HepG2 (cell line): ENCODE results near the gene CACNA1I. TPM values are rescaled to one million over a fixed set of nuclear protein-coding genes. Genes with fewer than 3 reads are reported as not detected.

Source experiments
- ATAC-seq: fragments of 200-7000 bp; cut with Tn5 transposase; 3 replicates; pipeline ENCODE4 v1.9.1; 2020; ENCODE audit warnings: mild to moderate bottlenecking, moderate library complexity
- BruUV-seq: library from RNA; stranded (reverse); fragments of 400-500 nt; replicated peaks from 2 replicates; lab custom pipeline; 2021; lab: Mats Ljungman, UMichigan
- CTCF ChIA-PET: fragments of 300-600 bp; formaldehyde crosslinking; extraction: SDS; loops from one replicate; lab custom pipeline; 2021; ENCODE audit warnings: low total read pairs, inconsistent platforms, low intra/inter-chr PET ratio; lab: Yijun Ruan, JAX
- POLR2A ChIA-PET: fragments of 350-600 bp; sonication (Branson Sonifier 250); formaldehyde crosslinking; loops from one replicate; lab custom pipeline; 2020; ENCODE audit warnings: antibody characterized with exemption, inconsistent platforms; lab: Yijun Ruan, JAX
- DNase-seq: peaks from one replicate; pipeline ENCODE4 v3.0.0-alpha.2; 2015; ENCODE audit warnings: low spot score
- FAIRE-seq: peaks from 3 replicates; lab custom pipeline; 2011; peaks lifted over from hg19 to GRCh38; lab: Jason Lieb, UNC
- H2AFZ ChIP-seq: one replicate; pipeline ENCODE4 v1.6.1; 2011; ENCODE audit warnings: low read length, inconsistent platforms
- H3K27ac ChIP-seq: fragments of 300-600 bp; 3 replicates; pipeline ENCODE4 v1.8.0; 2011; ENCODE audit warnings: mixed run types, mild to moderate bottlenecking, mixed read lengths, low read length, inconsistent platforms; ENCODE audit not compliant: insufficient read depth; ENCODE audit errors: extremely low read length
- H3K27me3 ChIP-seq, 2 experiments: fragments of 200-600 bp in 1 of 2; 2 replicates in 1 of 2; 3 replicates in 1 of 2; pipeline versions ENCODE4 v1.6.0 to v1.8.0; 2011; ENCODE audit warnings: low read length in 2 of 2, mild to moderate bottlenecking in 2 of 2, moderate library complexity in 2 of 2, inconsistent platforms in 1 of 2; ENCODE audit not compliant: insufficient read depth in 2 of 2, control insufficient read depth in 1 of 2
- H3K36me3 ChIP-seq, 2 experiments: fragments of 200-600 bp in 1 of 2; replicated peaks in 1 of 2; 2 replicates in 1 of 2; 3 replicates in 1 of 2; pipeline versions ENCODE4 v1.5.1 to v1.8.0; 2011; ENCODE audit warnings: low read length in 2 of 2, inconsistent platforms in 1 of 2; ENCODE audit not compliant: insufficient read depth in 2 of 2, control insufficient read depth in 1 of 2
- H3K4me1 ChIP-seq: 2 replicates; pipeline ENCODE4 v1.5.1; 2012; ENCODE audit warnings: low read length, inconsistent platforms; ENCODE audit not compliant: insufficient read depth
- H3K4me2 ChIP-seq: 2 replicates; pipeline ENCODE4 v1.6.0; 2011; ENCODE audit warnings: low read depth, low read length, inconsistent platforms
- H3K4me3 ChIP-seq, 3 experiments: fragments of 200-600 bp in 1 of 3; sonication (generic), shearing (Covaris generic) in 1 of 3; replicated peaks in 1 of 3; 2 replicates each; pipeline ENCODE4 v1.5.1; 2011 to 2016; ENCODE audit warnings: low read length in 3 of 3, inconsistent platforms in 2 of 3, low read depth in 2 of 3, mild to moderate bottlenecking in 2 of 3, control low read depth in 1 of 3, mixed read lengths in 1 of 3; ENCODE audit not compliant: insufficient read depth in 1 of 3
- H3K79me2 ChIP-seq: one replicate; pipeline ENCODE4 v1.6.1; 2011; ENCODE audit warnings: low read length, inconsistent platforms; ENCODE audit not compliant: insufficient read depth
- H3K9ac ChIP-seq: 2 replicates; pipeline ENCODE4 v1.6.0; 2011; ENCODE audit warnings: mild to moderate bottlenecking, low read depth, low read length, inconsistent platforms; ENCODE audit not compliant: insufficient read depth
- H3K9me3 ChIP-seq: 2 replicates; pipeline ENCODE4 v1.5.1; 2012; ENCODE audit warnings: mild to moderate bottlenecking, low read length
- H4K20me1 ChIP-seq: 2 replicates; pipeline ENCODE4 v1.6.0; 2011; ENCODE audit warnings: inconsistent platforms, mild to moderate bottlenecking, low read length, moderate library complexity; ENCODE audit not compliant: insufficient read depth
- DNMT1 ChIP-seq: sonication (generic); formaldehyde crosslinking; IDR thresholded peaks from 2 replicates; pipeline ENCODE4 v1.5.1; 2020; ENCODE audit warnings: mild to moderate bottlenecking, missing genetic modification reagents
- ISX ChIP-seq: sonication (generic); formaldehyde crosslinking; conservative IDR thresholded peaks from 2 replicates; pipeline ENCODE4 v1.5.0; 2020; ENCODE audit warnings: missing genetic modification reagents
- KMT2A ChIP-seq: sonication (generic); formaldehyde crosslinking; IDR thresholded peaks from 2 replicates; pipeline ENCODE4 v1.4.0; 2020; ENCODE audit warnings: missing genetic modification reagents
- MED13 ChIP-seq: sonication (generic); formaldehyde crosslinking; IDR thresholded peaks from 2 replicates; pipeline ENCODE4 v1.5.0; 2020; ENCODE audit warnings: missing genetic modification reagents
- MLLT10 ChIP-seq: sonication (generic); formaldehyde crosslinking; IDR thresholded peaks from 2 replicates; pipeline ENCODE4 v1.4.0; 2020; ENCODE audit warnings: missing genetic modification reagents
- PAWR ChIP-seq: sonication (generic); formaldehyde crosslinking; IDR thresholded peaks from 2 replicates; pipeline ENCODE4 v1.4.0; 2020; ENCODE audit warnings: missing genetic modification reagents, mild to moderate bottlenecking, borderline replicate concordance
- POGK ChIP-seq: sonication (generic); formaldehyde crosslinking; conservative IDR thresholded peaks from 2 replicates; pipeline ENCODE4 v1.8.0; 2022; ENCODE audit warnings: mild to moderate bottlenecking, moderate library complexity, missing genetic modification reagents
- SIN3B ChIP-seq: fragments of 150-350 bp; IDR thresholded peaks from 2 replicates; pipeline ENCODE4 v1.6.1; 2014; ENCODE audit warnings: low read length
- TGIF2 ChIP-seq: IDR thresholded peaks from 2 replicates; pipeline ENCODE4 v1.6.1; 2016; ENCODE audit warnings: control low read depth, missing compliant biosample characterization
- TOE1 ChIP-seq: sonication (generic); formaldehyde crosslinking; IDR thresholded peaks from 2 replicates; pipeline ENCODE4 v1.4.0; 2020; ENCODE audit warnings: mild to moderate bottlenecking, missing genetic modification reagents
- ZBTB46 ChIP-seq: sonication (generic); formaldehyde crosslinking; IDR thresholded peaks from 2 replicates; pipeline ENCODE4 v1.4.0; 2020; ENCODE audit warnings: mild to moderate bottlenecking, missing genetic modification reagents, borderline replicate concordance
- ZMYM4 ChIP-seq: sonication (generic); formaldehyde crosslinking; IDR thresholded peaks from 2 replicates; pipeline ENCODE4 v1.8.1; 2023; ENCODE audit warnings: mild to moderate bottlenecking, missing genetic modification reagents
- ZNF142 ChIP-seq: sonication (generic); formaldehyde crosslinking; IDR thresholded peaks from 2 replicates; pipeline ENCODE4 v1.4.0; 2020; ENCODE audit warnings: missing genetic modification reagents
- ZNF263 ChIP-seq: sonication (generic); formaldehyde crosslinking; IDR thresholded peaks from 2 replicates; pipeline ENCODE4 v1.4.0; 2020; ENCODE audit warnings: missing genetic modification reagents
- ZNF639 ChIP-seq: conservative IDR thresholded peaks from 2 replicates; pipeline ENCODE4 v1.6.1; 2018; ENCODE audit warnings: missing genetic modification reagents
- WGBS: methylation state at CpG from one replicate; pipeline ENCODE4 v1.1.6; 2017; ENCODE audit warnings: low lambda C conversion rate; 5-methylcytosine and 5-hydroxymethylcytosine counted together
- in situ Hi-C: cut with HindIII; loops from 2 replicates; pipeline ENCODE4 v1.10.0; 2017; ENCODE audit warnings: low pct_unique_long_range_greater_than_20kb; ENCODE audit not compliant: extremely low pct_ligation_motif_present
- intact Hi-C: fragments of 100-400 bp; cut with micrococcal nuclease; formaldehyde crosslinking; loops from one replicate; pipeline ENCODE4 v1.10.0; 2022; ENCODE audit not compliant: unreplicated experiment
- polyA plus RNA-seq, 8 experiments: library from polyadenylated mRNA; depleted of rRNA in 3 of 8; stranded (reverse) in 7 of 8; unstranded in 1 of 8; fragments of >200 nt; fragmentation: Illumina TruSeq in 4 of 8; extraction: Trizol in 4 of 8; gene quantifications; 2 replicates each; pipeline versions ENCODE4 v1.2.1 to v1.2.3, GENCODE V29; 2011 to 2016; ENCODE audit warnings: low read depth in 4 of 8, missing spikeins in 1 of 8, mixed read lengths in 1 of 8; ENCODE audit not compliant: insufficient read depth in 1 of 8
- total RNA-seq, 5 experiments: library from RNA; depleted of rRNA; stranded (reverse); fragments of >200 nt; fragmentation: Illumina TruSeq; extraction: Trizol; gene quantifications; 2 replicates each; pipeline ENCODE4 v1.2.3, GENCODE V29; 2016; ENCODE audit warnings: low read depth in 1 of 5

CACNA1I gene
- total and polyA plus RNA-seq, 2 of the 13 experiments (the other 11 are each of a cell fraction or from before 2014, with no cell fraction given): not detected

- WGBS: 48% methylated on average over 8 of the region's 18 CpGs
- Histone ChIP-seq H3K79me2 (no peaks in the 10 kb centered on the region), H4K20me1 (no peaks in the 10 kb centered on the region), H3K27me3 (peaks cover 2 to 40% of the 10 kb centered on the region in 2 experiments; a peak in 4 of 5 replicates), H2AFZ (no peak overlapping the region), H3K36me3 (no peaks in the 10 kb centered on the region), H3K27ac (no peak overlapping the region), H3K4me3 (no peak overlapping the region), H3K9ac (no peak overlapping the region), H3K4me2 (no peak overlapping the region), H3K9me3 (no peaks in the 10 kb centered on the region), H3K4me1 (no peaks in the 10 kb centered on the region)
- FAIRE-seq (no peak), DNase-seq (no peak), ATAC-seq (no peak)
- BruUV-seq: no TSS peak
- ChIA-PET CTCF (no interaction called here), POLR2A (no interaction called here)
- in situ Hi-C loops: no loop called here
- intact Hi-C loops: no loop called here
- TF ChIP-seq TGIF2 (CRISPR knock-in tag): no peak
- no peak for TF ChIP-seq MED13 (CRISPR knock-in tag)
- no peak for TF ChIP-seq KMT2A
- no peak for TF ChIP-seq ZBTB46 (CRISPR knock-in tag)
- no peak for TF ChIP-seq ZNF639
- no peak for TF ChIP-seq ISX
- TF ChIP-seq ZNF263 (CRISPR knock-in tag): no peak
- TF ChIP-seq POGK: no peak
- TF ChIP-seq SIN3B: no peak
- TF ChIP-seq MLLT10 (CRISPR knock-in tag): no peak
- no peak for TF ChIP-seq DNMT1 (CRISPR knock-in tag)
- TF ChIP-seq ZNF142 (CRISPR knock-in tag): no peak
- TF ChIP-seq ZMYM4 (CRISPR knock-in tag): no peak
- TF ChIP-seq TOE1 (CRISPR knock-in tag): no peak
- no peak for TF ChIP-seq PAWR (CRISPR knock-in tag)
Measured at GRCh38 chr22:39600491-39601179, 30.1 kb downstream of the CACNA1I start.
